ENCODE results near the gene CDCA4.

CDCA4 gene

GRCh38 chr14:104978746-104979691, 41.9 kb downstream of the CDCA4 start:
- peak overlapping the region; percentile 43 for H3K4me3 ChIP-seq (ENCODE audit: low read depth, low read length)
- no peaks in the 10 kb centered on the region for H3K4me1 ChIP-seq (ENCODE audit: control insufficient read depth, insufficient read depth, low read length)
- no peak overlapping the region for H3K9ac ChIP-seq (ENCODE audit: low read depth, low read length)
- H3K9me3 ChIP-seq (ENCODE audit: control insufficient read depth, insufficient read depth, low read length), result no peaks in the 10 kb centered on the region
- no peaks in the 10 kb centered on the region for H3K36me3 ChIP-seq (ENCODE audit: control insufficient read depth, insufficient read depth, low read length)
- H3K27me3 ChIP-seq (ENCODE audit: control insufficient read depth, insufficient read depth, low read length), result peaks cover 28% of the 10 kb centered on the region

- Histone ChIP-seq H3K9me3 (ENCODE audit: control insufficient read depth, insufficient read depth, low read length) (no peaks in the 10 kb centered on the region), H3K36me3 (ENCODE audit: control insufficient read depth, insufficient read depth, low read length) (no peaks in the 10 kb centered on the region), H3K9ac (ENCODE audit: low read depth, low read length) (peak within 1 kb of the TSS; percentile 47), H3K4me3 (ENCODE audit: low read depth, low read length) (peak within 1 kb of the TSS; percentile 73), H3K4me1 (ENCODE audit: control insufficient read depth, insufficient read depth, low read length) (no peaks in the 10 kb centered on the region), H3K27me3 (ENCODE audit: control insufficient read depth, insufficient read depth, low read length) (peaks cover 28% of the 10 kb centered on the region)
Measured at GRCh38 chr14:104977681-104978653, 42.9 kb downstream of the CDCA4 start, which contains the start of gene AHNAK2. Gene AHNAK2 (minus strand): TSS chr14:104978374. CDS start chr14:104978237, 137 bp downstream.

GRCh38 chr14:104977008-104977680, 43.7 kb downstream of the CDCA4 start:
- H3K4me3 ChIP-seq (ENCODE audit: low read depth, low read length), result peak overlapping the region; percentile 73
- H3K27me3 ChIP-seq (ENCODE audit: control insufficient read depth, insufficient read depth, low read length), result peaks cover 28% of the 10 kb centered on the region
- no peaks in the 10 kb centered on the region for H3K9me3 ChIP-seq (ENCODE audit: control insufficient read depth, insufficient read depth, low read length)
- no peak overlapping the region for H3K9ac ChIP-seq (ENCODE audit: low read depth, low read length)
- H3K36me3 ChIP-seq (ENCODE audit: control insufficient read depth, insufficient read depth, low read length), result no peaks in the 10 kb centered on the region
- no peaks in the 10 kb centered on the region for H3K4me1 ChIP-seq (ENCODE audit: control insufficient read depth, insufficient read depth, low read length)

GRCh38 chr14:104976198-104977007, 44.5 kb downstream of the CDCA4 start:
- Histone ChIP-seq H3K36me3 (ENCODE audit: control insufficient read depth, insufficient read depth, low read length) (no peaks in the 10 kb centered on the region), H3K9me3 (ENCODE audit: control insufficient read depth, insufficient read depth, low read length) (no peaks in the 10 kb centered on the region), H3K4me1 (ENCODE audit: control insufficient read depth, insufficient read depth, low read length) (no peaks in the 10 kb centered on the region), H3K9ac (ENCODE audit: low read depth, low read length) (no peak overlapping the region), H3K27me3 (ENCODE audit: control insufficient read depth, insufficient read depth, low read length) (peaks cover 28% of the 10 kb centered on the region), H3K4me3 (ENCODE audit: low read depth, low read length) (no peak overlapping the region)

DNA sequence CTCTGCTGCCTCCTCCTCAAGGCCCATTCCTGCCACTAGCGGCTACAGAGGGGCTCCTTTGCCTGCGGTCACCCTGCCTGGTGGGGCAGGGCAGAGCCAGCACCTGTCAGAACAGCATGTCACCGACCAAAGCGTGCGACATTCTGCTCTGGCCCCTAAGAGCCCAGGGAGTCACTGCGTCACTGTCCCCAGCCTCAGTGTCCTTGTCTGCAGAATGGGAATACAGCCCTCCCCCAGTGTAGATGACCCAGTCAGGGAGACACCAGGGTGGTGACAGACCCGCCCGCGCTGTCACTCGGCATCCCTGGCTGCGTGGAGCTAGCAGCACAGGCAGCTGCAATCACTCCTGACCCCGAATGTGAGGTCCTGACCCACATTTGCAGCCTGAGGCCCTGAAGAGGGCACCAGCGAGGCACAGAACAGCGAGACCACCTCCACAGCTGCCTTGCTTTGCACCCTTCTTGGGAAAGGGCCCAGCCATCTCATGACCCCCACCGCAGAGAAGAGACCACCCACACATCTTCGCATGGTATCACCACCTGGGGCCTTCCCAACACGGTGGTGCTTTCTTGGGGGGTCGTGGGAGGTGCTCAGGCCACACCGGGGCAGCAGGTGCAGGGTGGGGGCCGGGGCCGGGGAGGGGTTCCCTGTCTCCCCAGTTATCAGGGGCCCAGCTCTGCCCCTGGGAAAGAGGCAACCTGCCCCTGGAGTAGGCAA, 45.2 kb downstream of the CDCA4 start:
- H3K4me3 ChIP-seq (ENCODE audit: low read depth, low read length), result no peak overlapping the region
- H3K27me3 ChIP-seq (ENCODE audit: control insufficient read depth, insufficient read depth, low read length), result peaks cover 28% of the 10 kb centered on the region
- no peaks in the 10 kb centered on the region for H3K36me3 ChIP-seq (ENCODE audit: control insufficient read depth, insufficient read depth, low read length)
- H3K9me3 ChIP-seq (ENCODE audit: control insufficient read depth, insufficient read depth, low read length), result no peaks in the 10 kb centered on the region
- H3K4me1 ChIP-seq (ENCODE audit: control insufficient read depth, insufficient read depth, low read length), result no peaks in the 10 kb centered on the region
- no peak overlapping the region for H3K9ac ChIP-seq (ENCODE audit: low read depth, low read length)

- H3K4me1 ChIP-seq (ENCODE audit: control insufficient read depth, insufficient read depth, low read length), result no peaks in the 10 kb centered on the region
Measured at GRCh38 chr14:104974665-104975390, 46.1 kb downstream of the CDCA4 start.

GRCh38 chr14:104974146-104974541, 46.7 kb downstream of the CDCA4 start:
- Histone ChIP-seq H3K36me3 (ENCODE audit: control insufficient read depth, insufficient read depth, low read length) (no peaks in the 10 kb centered on the region), H3K9me3 (ENCODE audit: control insufficient read depth, insufficient read depth, low read length) (no peaks in the 10 kb centered on the region), H3K9ac (ENCODE audit: low read depth, low read length) (no peak overlapping the region), H3K4me3 (ENCODE audit: low read depth, low read length) (no peak overlapping the region), H3K27me3 (ENCODE audit: control insufficient read depth, insufficient read depth, low read length) (peaks cover 18% of the 10 kb centered on the region), H3K4me1 (ENCODE audit: control insufficient read depth, insufficient read depth, low read length) (no peaks in the 10 kb centered on the region)

More at GRCh38 chr14:104974665-104975390, 46.1 kb downstream of the CDCA4 start:
- Histone ChIP-seq H3K4me3 (ENCODE audit: low read depth, low read length) (no peak overlapping the region), H3K27me3 (ENCODE audit: control insufficient read depth, insufficient read depth, low read length) (peaks cover 25% of the 10 kb centered on the region), H3K9me3 (ENCODE audit: control insufficient read depth, insufficient read depth, low read length) (no peaks in the 10 kb centered on the region), H3K9ac (ENCODE audit: low read depth, low read length) (no peak overlapping the region), H3K36me3 (ENCODE audit: control insufficient read depth, insufficient read depth, low read length) (no peaks in the 10 kb centered on the region)

GRCh38 chr14:104973385-104974145, 47.3 kb downstream of the CDCA4 start:
- Histone ChIP-seq H3K9me3 (ENCODE audit: control insufficient read depth, insufficient read depth, low read length) (no peaks in the 10 kb centered on the region), H3K9ac (ENCODE audit: low read depth, low read length) (peak overlapping the region; percentile 12), H3K4me1 (ENCODE audit: control insufficient read depth, insufficient read depth, low read length) (peaks cover under 1% of the 10 kb centered on the region), H3K36me3 (ENCODE audit: control insufficient read depth, insufficient read depth, low read length) (no peaks in the 10 kb centered on the region), H3K27me3 (ENCODE audit: control insufficient read depth, insufficient read depth, low read length) (peaks cover 15% of the 10 kb centered on the region), H3K4me3 (ENCODE audit: low read depth, low read length) (no peak overlapping the region)

GRCh38 chr14:104973135-104973384, 47.8 kb downstream of the CDCA4 start:
- Histone ChIP-seq H3K4me3 (ENCODE audit: low read depth, low read length) (no peak overlapping the region), H3K4me1 (ENCODE audit: control insufficient read depth, insufficient read depth, low read length) (peaks cover 4% of the 10 kb centered on the region), H3K27me3 (ENCODE audit: control insufficient read depth, insufficient read depth, low read length) (peaks cover 15% of the 10 kb centered on the region), H3K9ac (ENCODE audit: low read depth, low read length) (peak overlapping the region; percentile 12), H3K9me3 (ENCODE audit: control insufficient read depth, insufficient read depth, low read length) (no peaks in the 10 kb centered on the region), H3K36me3 (ENCODE audit: control insufficient read depth, insufficient read depth, low read length) (no peaks in the 10 kb centered on the region)

All from iPS-15b (cell line).